HG03025 (cell line): ENCODE results near the gene PCYT1B.
"Not testable (repeated sequence)": the region's sequence is repeated elsewhere in the genome, so short reads cannot be mapped to it uniquely, and the experiment has no call there.

Experiments used
- ATAC-seq: cut with Tn5 transposase; IDR thresholded peaks from one replicate; pipeline ENCODE4 v1.9.1; 2021; ENCODE audit warnings: mild to moderate bottlenecking, moderate library complexity; ENCODE audit not compliant: unreplicated experiment, low FRiP score

PCYT1B gene

DNA sequence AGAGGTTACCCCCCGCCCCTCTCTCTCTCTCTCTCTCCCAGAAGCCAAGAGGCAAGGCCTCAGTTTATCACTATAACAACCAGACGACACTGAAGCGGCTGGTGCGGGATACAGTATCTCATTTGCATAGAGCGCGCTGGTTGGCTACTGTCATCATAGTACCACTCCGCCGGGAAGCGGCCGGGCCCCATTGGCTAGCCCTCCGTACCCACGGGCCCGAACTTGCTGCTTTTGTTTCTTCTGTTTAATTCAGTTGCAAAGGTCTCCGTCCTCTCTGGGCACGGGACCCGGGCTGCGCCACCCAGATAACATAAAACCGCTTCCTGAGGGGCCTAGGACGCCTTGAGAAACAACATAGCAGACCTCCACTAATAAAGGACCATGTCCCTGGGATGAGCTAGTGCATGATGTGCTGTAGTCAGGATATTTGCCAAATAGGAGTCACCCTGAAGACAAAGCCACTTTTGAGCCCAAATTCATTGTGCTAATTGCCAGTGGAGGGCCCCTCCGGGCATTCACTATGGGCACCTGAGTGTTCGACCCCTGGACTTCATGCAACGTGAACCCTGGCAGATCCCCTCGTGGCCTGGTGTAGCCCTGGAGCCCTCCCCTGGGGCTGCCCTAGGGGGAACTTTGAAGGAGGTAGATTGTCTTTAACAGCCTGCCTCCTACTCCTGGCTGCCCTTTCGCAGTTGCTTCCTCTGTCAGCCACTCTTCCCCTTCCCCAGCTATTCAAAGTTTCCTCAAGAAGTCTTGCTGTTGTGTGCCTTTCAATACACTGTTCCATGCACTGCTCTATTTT is at the start of gene PCYT1B:
Gene PCYT1B (minus strand): TSS at position 91 of the 802 bp plus-strand sequence. CDS start 242 bp downstream, outside the sequence.
- ATAC-seq, result peak; percentile 81

GRCh38 chrX:24696294-24696693 is 49.1 kb upstream of the PCYT1B start:
- no peak for ATAC-seq

GRCh38 chrX:24694825-24695224 is 47.7 kb upstream of the PCYT1B start:
- no peak for ATAC-seq

DNA sequence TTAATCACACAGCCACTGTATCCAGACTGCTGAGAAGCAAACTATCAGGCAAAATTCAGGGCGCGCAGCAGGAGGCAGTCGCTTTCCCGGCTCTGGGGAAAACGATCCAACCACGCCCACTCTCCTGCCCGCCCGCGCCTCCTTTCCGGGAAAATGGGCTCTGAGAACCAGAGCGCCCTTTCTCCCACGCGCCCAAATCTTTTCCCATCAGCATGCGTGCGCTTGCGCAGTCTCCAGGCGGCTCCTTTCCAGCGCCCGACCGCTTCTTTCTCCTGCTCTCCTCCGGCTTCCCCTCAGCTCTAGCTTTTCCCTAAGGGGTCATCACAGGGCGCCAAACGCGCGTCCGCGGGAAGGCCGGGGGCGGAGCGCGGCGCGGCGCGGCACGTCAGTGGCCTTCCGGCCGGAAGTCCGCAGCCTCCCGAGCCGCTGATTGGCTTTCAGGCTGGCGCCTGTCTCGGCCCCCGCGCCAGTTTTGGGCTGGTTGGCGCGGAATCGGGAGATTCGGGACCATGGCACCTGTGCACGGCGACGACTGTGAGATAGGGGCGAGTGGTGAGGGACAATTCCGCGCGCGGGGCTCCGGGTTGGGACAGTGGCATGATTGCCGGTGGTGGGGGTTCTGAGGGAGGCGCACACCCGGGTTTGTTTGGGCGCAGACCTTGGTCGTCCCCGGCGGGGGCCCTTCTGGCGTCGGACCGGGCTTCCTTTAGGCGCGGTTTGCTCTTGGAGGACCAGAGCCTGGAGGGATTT is 46.5 kb upstream of the PCYT1B start, which contains the start of gene POLA1:
Gene POLA1 (plus strand): TSS at position 466 of the 750 bp plus-strand sequence. CDS start 44 bp downstream, at position 510.
- ATAC-seq, result peak; percentile 95

DNA sequence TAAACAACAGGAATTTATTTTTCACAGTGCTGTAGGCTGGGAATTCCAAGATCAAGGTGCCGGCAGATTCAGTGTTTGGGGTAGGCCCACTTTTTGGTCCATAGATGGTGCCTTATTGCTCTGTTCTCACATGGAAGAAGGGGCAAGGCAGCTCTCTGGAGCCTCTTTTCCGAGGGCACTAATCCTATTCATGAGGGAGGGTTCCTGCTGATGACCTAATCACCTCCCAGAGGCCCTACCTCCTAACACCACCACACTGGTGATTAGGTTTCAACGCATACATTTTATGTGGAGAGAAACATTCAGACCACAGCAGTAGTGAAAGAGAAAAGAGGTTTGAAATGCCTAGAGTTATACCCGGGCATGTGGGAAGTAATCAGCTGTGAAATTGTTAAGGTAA is 45.2 kb upstream of the PCYT1B start:
- no peak for ATAC-seq

DNA sequence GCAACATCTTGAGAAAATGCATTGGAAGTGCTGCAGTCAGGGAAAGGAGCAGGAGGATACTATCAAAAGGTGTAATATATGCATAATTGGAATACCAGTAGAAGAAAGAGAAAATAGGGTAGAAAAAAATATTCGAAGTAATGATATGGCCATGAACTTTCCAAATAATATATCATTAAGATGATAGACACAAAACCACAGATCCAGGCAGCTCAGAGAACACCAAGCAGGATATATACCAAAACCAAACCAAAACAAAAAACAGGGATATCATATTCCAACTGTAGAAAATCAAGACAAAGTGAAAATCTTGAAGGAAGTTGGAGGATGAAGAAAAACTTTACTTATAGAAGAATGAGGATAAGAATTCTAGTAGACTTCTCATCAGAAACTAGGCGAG is 36.9 kb upstream of the PCYT1B start:
- no peak for ATAC-seq

DNA sequence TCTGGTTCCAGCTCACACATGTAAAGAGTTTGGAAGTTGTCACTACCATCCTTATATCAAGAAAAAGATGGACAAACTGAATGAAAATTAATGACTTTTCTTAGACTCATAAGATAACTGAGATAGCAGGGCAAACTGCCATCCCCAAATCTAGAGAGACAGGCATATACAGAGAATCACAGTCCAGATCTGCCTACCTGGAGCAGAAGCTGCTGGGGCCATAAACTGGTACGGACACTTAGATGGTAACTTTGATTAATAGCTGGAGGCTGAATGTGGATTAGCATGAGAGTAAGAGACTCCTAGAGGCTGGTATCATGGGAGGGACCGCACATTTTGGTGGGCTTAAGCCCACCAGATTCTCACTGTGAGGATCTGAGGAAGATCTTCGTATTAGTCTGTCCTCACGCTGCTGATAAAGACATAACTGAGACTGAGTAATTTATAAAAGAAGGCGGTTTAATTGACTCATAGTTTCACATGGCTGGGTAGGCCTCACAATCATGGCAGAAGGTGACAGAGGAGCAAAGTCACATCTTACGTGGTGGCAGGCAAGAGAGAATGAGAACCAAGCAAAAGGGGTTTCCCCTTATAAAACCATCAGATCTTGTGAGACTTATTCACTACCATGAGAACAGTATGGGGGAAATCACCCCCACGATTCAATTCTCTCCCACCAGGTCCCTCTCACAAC is 35.7 kb upstream of the PCYT1B start:
- no peak for ATAC-seq

GRCh38 chrX:24676403-24677024 is 29.4 kb upstream of the PCYT1B start:
- ATAC-seq, result no peak

GRCh38 chrX:24673424-24673823 is 26.3 kb upstream of the PCYT1B start:
- no peak for ATAC-seq

- no peak for ATAC-seq
Measured at GRCh38 chrX:24672701-24673190, 25.6 kb upstream of the PCYT1B start.

GRCh38 chrX:24668111-24668510 is 21.0 kb upstream of the PCYT1B start:
- no peak for ATAC-seq

DNA sequence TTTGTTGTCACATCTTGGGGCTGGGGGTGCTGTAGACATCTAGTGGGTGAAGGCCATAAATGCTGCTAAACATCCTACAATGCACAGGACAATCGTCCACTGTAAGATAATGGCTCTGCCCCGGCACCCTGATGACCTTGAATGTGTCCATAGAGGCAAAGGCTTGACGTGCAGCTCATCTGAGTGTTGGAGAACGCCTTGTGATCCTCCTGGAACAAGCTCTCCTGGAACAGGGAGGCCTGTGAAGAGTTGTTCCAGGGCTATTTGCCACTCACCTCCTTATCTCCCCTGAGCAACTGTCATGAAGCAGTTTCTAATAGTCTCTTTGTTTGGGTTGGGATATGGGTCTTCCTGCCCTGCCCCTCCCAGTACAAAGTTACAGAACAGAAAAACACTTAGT is 15.2 kb upstream of the PCYT1B start:
- ATAC-seq, result no peak

GRCh38 chrX:24661292-24661691 is 14.1 kb upstream of the PCYT1B start:
- ATAC-seq, result no peak

GRCh38 chrX:24659646-24660045 is 12.5 kb upstream of the PCYT1B start:
- ATAC-seq, result no peak

DNA sequence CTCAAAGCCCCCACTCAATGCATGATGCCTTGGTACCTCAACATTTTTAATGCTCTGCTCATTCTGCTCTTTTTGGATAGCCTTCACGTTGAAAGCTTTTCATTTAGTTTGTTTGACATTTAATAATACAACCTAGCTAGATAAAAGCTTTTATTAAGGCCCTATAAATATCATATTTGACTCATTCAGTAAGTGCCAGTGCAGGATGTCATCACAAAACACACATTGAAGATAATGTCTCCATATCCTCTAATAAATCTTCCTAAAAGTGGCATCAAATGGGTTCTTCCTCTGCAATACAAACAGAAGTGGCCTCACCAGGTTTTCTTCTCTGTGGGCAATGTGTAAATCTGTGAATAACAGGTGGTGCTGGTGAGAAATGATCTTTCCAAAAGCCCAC is 12.0 kb upstream of the PCYT1B start:
- no peak for ATAC-seq

DNA sequence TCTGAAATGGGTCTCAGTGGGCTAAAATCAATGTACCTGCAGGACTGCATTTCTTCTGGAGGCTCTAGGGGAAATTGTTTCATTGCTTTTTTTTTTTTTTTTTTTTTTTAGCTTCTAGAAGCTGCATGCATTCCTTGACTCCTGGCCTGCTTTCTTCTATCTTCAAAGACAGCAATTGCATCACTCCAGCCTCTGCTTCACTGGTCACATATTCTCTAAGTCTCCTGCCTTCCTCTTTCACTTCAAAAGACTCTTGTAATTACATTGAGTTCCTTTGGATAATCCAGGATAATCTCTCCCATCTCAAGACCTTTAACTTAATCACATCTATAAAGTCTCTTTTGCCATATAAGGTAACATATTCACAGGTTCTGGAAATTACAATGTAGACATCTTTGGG is 11.3 kb upstream of the PCYT1B start:
- ATAC-seq, result no peak

DNA sequence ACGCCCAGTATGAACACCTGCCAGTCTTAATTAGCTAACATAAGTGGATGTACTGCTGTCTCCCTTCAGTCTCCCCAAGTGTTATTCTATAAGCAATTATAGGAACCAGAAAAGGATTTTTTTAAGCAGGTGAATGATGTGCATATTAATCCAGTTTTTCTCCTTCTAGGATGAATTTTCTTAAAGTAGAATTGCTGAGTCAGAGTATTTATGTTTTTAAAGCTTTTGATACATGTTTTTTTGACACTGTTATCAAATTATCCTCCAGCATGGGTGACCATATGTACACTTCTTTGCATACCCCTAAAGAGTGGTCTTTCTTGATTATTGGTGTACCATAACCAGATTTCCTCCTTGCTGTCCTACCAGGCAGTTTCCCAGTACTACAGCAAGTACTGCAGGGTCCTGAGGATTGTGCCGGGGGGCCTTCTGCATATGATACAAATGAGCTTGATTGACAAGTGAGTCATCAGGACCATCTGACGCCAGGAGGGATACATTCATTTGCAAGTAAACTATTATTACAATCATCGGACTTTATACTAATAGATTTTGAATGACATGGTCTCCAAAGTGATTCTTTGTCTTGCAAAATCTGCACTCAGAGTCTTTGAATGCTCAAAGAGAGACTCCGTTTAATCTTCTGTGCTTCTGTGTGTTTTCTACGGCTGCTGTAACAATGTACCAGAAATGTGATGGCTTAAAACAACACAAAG is 10.7 kb upstream of the PCYT1B start:
- no peak for ATAC-seq

DNA sequence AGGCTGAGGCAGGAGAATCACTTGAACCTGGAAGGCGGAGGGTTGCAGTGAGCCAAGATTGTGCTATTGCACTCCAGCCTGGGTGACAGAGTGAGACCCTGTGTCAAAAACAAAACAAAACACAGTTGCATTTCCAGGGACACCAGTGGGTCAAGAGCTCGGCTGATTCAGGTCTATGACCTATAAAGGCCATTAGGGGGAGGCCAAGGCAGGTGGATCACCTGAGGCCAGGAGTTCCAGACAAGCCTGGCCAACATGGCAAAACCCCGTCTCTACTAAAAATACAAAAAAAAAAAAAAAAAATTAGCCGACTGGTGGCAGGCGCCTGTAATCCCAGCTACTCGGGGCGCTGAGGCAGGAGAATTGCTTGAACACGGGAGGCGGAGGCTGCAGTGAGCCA is 8.5 kb upstream of the PCYT1B start:
- ATAC-seq, result not testable (repeated sequence)

GRCh38 chrX:24651783-24652182 is 4.6 kb upstream of the PCYT1B start:
- no peak for ATAC-seq

DNA sequence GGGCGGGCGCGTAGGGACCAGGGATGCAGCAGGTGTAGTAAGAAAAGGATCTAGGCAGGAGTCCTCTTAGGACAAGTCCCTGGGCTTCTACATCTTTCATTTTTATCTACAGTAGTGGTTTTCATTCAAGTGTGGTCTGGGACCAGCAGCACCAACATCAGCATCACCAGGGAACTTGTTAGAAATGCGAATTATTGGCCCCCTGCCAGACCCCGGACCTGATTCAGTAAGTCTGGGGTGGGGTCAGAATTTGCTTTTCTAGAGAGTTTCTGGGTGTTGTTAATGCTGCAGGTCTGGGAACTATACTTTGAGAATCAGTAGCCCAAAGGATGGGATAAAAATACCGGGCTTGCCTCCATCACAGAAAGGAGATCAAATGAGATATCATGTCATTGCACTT is 1.3 kb upstream of the PCYT1B start:
- no peak for ATAC-seq
